SW480 (cell line): Measurements from ENCODE around the gene ANG.
"Not testable (repeated sequence)": the region's sequence is repeated elsewhere in the genome, so short reads cannot be mapped to it uniquely, and the experiment has no call there.

Source experiments
- DNase-seq: peaks from one replicate; pipeline ENCODE4 v3.0.0-alpha.2; 2016; ENCODE audit warnings: low spot score

ANG gene

GRCh38 chr14:20699931-20700330 lies 11.4 kb downstream of the ANG start:
- no peak for DNase-seq

DNA sequence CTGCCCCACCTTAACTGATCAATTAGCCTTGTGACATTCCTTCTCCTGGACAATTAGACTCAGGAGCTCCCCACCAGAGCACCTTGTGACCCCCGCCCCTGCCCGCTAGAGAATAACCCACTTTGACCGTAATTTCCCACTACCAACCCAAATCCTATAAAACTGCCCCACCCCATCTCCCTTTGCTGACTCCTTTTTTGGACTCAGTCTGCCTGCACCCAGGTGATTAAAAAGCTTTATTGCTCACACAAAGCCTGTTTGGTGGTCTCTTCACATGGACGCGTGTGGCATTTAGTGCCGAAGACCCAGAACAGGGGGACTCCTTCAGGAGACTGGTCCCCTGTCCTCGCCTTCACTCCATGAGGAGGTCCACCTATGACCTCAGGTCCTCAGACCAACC lies 12.4 kb downstream of the ANG start:
- DNase-seq: not testable (repeated sequence)

DNA sequence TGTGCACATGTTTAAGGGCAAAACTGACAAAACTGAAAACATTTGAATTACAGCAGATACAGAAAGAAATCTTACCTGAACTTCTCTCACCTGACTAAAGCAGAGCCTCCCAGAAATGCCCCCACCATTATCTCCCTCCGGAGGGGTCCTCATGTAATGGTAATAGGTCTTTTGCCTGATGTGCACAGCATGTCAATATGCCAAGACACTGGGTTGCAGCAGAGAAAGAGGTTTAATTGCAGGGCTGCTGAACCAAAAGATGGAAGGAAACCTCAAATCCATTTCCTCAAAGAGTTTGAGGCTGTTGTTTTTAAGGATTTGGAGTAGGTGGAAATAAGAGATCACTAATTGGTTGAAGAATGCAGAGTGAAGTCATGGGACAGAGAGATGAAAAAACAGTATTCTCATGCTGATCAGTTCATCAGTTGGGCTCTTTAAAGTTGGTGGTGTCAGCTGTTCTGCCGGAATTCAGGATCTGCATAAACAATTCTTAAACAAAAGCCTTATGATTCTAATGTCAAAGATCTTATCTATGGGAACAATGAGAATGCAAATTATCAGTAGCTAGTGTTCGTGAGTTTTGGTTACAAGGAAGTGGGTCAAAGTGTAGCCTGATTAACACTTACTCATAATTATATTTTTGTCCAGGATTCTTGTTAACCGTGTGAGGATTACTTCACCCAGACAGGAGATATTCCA lies 18.2 kb downstream of the ANG start:
- DNase-seq: no peak

GRCh38 chr14:20707622-20708021 lies 19.1 kb downstream of the ANG start:
- DNase-seq: no peak

DNA sequence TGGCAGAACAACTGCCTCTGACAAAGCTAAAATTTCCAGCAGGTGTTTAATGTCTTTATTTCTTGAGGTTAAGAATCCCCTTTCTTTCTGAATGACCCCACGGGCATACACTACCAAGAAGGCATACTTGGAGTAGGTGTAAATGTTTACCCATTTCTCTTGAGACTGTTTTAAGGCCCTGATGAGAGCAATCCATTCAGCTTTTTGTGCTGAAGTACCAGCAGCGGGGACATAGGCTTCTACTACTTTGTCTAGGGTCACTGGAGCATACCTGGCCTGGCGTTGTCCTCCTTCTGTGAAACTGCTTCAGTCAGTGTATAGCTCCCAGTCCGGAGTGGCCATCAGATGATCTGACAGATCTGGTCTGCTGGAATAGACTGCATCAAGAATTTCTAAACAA lies 22.7 kb downstream of the ANG start:
- DNase-seq: no peak

- no peak for DNase-seq
Measured at GRCh38 chr14:20711685-20712084, 23.1 kb downstream of the ANG start.

- no peak for DNase-seq
Measured at GRCh38 chr14:20712904-20713303, 24.3 kb downstream of the ANG start.

GRCh38 chr14:20714593-20715250 lies 26.2 kb downstream of the ANG start:
- DNase-seq: no peak

DNA sequence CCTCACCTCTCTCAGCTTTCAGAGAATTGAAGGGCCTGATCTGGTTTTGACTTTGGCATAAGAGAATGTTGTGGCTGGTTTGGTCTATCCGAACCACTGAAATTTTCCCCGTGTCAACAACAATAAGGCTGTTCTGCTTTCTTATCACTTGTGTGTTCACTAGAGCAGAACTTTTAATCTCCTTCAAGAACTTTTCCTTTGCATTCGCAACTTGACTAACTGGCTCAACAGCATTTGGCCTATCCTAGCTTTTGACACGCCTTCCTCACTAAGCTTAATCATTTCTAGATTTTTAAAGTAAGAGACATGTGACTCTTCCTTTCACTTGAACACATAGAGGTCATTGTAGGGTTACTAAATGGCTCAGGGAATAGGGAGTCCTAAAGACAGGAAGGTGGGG lies 31.2 kb downstream of the ANG start:
- no peak for DNase-seq

- DNase-seq: no peak
Measured at GRCh38 chr14:20720741-20721140, 32.2 kb downstream of the ANG start.

- no peak for DNase-seq
Measured at GRCh38 chr14:20722016-20722415, 33.5 kb downstream of the ANG start.

- DNase-seq: no peak
Measured at GRCh38 chr14:20723488-20723887, 34.9 kb downstream of the ANG start.

DNA sequence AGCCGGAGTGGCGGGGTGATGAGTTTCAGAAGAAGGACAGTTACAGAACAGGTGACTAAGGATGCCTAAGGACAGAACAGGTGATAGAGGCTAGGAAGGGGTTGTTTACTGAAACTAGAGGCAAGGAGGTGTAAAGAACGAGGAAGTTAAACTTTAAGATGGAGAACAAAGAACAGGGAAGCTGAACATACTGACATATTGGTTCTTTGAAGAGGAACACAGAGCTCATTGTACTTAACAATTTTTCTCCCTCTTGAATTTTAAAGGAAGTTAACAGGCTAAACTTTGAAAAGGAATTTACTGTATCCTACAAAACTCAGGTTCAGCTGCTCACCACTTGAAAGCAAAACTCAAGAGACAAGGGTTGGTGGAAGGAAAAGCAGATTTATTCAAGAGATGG lies 37.6 kb downstream of the ANG start:
- DNase-seq: not testable (repeated sequence)

GRCh38 chr14:20726531-20726930 lies 38.0 kb downstream of the ANG start:
- DNase-seq: no peak

DNA sequence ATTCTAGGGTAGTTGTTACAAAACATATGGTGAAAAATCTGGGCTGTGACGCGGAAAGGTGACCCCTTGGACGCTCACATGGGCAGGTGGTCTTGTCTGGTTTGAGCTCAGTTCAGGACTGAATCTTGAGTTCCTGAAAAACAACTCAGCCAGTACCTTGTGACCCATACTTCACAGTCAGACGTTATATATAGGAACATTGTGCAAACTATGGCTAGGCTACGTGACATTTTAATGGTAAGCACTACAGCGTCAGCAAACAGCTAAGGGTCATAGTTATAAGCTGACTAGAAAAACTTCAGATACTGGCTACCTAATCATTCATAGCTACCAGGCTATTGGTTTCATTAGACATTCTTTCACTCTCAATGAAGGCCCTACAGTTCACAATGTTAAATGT lies 42.3 kb downstream of the ANG start:
- DNase-seq: no peak

DNA sequence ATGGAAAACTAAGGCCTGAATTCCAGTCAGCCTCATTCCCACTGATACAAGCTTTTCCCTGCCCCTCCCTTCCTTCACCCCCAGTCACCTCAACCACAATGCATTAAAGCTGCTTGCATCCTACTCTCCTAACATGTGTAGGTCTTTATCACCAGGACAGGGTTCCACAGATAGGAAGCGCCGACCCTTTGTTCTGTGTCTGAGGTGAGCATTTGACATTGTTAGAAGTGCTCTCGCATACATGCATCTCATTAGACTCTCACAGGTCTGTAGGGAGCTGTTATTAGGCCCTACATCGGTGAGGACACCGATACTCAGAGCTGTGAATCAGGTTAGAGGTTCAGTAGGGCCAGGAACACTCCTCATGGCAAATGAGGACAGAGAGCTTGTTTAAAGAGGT lies 43.9 kb downstream of the ANG start:
- DNase-seq: no peak

DNA sequence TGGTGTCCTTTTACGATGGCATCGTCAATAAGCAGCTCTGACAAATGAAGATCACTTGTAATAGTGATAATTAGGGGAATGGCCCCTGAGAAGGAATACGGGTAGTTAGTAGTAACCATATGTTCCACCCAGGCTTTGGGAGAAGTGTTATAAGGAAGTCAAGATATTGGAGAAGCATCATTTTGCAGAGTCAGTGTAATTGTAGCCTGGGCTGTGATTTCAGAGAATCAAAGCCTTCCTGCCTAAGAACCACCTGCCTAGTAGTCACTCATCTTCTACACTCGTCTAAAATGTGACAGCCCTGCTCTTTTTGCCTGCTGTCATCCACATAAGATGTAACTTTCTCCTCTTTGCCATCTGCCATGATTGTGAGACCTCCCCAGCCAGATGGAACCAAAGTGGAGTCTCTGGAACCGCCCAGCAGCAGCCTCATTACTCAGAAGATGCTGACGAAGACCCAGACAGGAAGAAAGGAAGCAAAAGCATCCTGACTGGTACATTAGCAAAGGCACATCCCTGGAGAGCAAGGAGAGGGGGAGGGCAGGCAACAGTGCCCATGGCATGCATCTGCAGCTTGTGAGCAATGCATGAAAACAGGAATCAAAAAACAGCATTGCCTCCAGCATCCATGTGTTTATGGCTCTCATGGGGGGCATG lies 44.5 kb downstream of the ANG start:
- no peak for DNase-seq

GRCh38 chr14:20733684-20734429 lies 45.3 kb downstream of the ANG start:
- no peak for DNase-seq

GRCh38 chr14:20734430-20734806 lies 45.9 kb downstream of the ANG start:
- DNase-seq: no peak

- DNase-seq: not testable (repeated sequence)
Measured at GRCh38 chr14:20738292-20738691, 49.7 kb downstream of the ANG start.

DNA sequence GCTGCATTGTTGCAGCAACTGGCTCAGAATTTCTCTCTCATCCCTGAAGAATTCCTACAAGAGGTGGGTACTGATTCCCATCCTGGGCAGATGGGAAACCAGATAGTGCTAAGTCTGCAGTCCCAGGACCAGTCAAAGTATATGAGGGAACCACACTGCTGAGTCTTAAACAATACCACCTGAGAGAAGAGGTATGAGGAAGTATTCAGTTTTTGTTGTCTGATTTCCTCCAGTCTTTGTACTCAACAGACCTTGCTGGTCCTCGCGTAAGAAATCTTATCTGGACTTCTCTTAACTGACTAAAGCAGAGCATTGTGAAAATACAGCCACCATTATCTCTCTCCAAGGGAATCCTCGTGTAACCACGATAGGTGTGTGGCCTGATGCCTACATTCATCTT lies 53.6 kb downstream of the ANG start:
- no peak for DNase-seq

DNA sequence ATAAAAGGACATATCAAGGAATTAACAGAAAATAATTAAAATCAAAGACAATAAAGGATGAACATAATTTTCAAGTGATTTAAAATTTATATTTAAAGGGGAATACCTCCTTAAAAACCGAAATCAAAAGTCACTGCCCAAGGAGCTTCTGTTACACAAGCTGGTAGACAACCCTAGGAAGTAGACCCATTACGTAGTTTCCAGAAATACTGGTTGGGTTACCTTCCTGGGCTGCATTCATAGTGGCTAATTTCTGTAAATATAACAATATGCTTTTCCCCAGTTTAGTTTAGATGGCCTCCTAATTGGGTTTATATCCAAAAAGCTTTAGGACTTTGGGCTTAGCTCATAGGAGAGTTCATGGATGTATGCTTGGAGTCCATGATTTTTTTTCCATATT lies 55.0 kb downstream of the ANG start:
- no peak for DNase-seq
